Epithelial cell of proximal tubule (primary cell): ENCODE measurements around the gene TMEM25. TPM values are rescaled to one million over a fixed set of nuclear protein-coding genes. Genes with fewer than 3 reads are reported as not detected.
"Not testable (repeated sequence)": the region's sequence is repeated elsewhere in the genome, so short reads cannot be mapped to it uniquely, and the experiment has no call there.

ENCODE experiments used
- DNase-seq: peaks from one replicate; pipeline ENCODE4 v3.0.0-alpha.2; 2011; ENCODE audit warnings: low read depth
- H3K4me3 ChIP-seq: 2 replicates; pipeline ENCODE4 v1.5.1; 2011; ENCODE audit warnings: low read depth, mild to moderate bottlenecking, low read length
- CTCF ChIP-seq: conservative IDR thresholded peaks from 2 replicates; pipeline ENCODE4 v1.5.1; 2012; ENCODE audit warnings: low read depth, mild to moderate bottlenecking, low read length
- total RNA-seq: library from RNA; depleted of rRNA; stranded (reverse); fragments of >200 nt; gene quantifications from 2 replicates; pipeline ENCODE4 v1.2.3, GENCODE V29; 2015

The TMEM25 gene
- total RNA-seq, 1 donor from 2014 or later, result 40.5 TPM

- peak overlapping the region; percentile 68 for H3K4me3 ChIP-seq
- DNase-seq, result no peak
- no peak for TF ChIP-seq CTCF
Observed at GRCh38 chr11:118565051-118565450, 34.1 kb downstream of the TMEM25 start.

- no peak for DNase-seq
- TF ChIP-seq CTCF, result no peak
- no peak overlapping the region for H3K4me3 ChIP-seq
Observed at GRCh38 chr11:118569670-118570069, 38.7 kb downstream of the TMEM25 start.

- no peak for TF ChIP-seq CTCF
Observed at GRCh38 chr11:118570787-118571186, 39.8 kb downstream of the TMEM25 start.

GRCh38 chr11:118571701-118572060, 40.7 kb downstream of the TMEM25 start:
- H3K4me3 ChIP-seq, result peak overlapping the region; percentile 99
- DNase-seq, result not testable (repeated sequence)

More at GRCh38 chr11:118570787-118571186, 39.8 kb downstream of the TMEM25 start:
- H3K4me3 ChIP-seq, result no peak overlapping the region
- DNase-seq, result no peak

- no peak for DNase-seq
- no peak for TF ChIP-seq CTCF
- H3K4me3 ChIP-seq, result peak within 1 kb of the TSS; percentile 99
Observed at GRCh38 chr11:118572061-118572980, 41.3 kb downstream of the TMEM25 start, which contains the start of gene ARCN1. ARCN1 (plus strand) TSS chr11:118572409; CDS start chr11:118572548, 139 bp downstream.

- H3K4me3 ChIP-seq, result peak overlapping the region; percentile 99
- no peak for TF ChIP-seq CTCF
- no peak for DNase-seq
Observed at GRCh38 chr11:118572981-118573550, 42.1 kb downstream of the TMEM25 start.

GRCh38 chr11:118574636-118575035, 43.6 kb downstream of the TMEM25 start:
- H3K4me3 ChIP-seq, result no peak overlapping the region
- TF ChIP-seq CTCF, result no peak
- DNase-seq, result no peak

GRCh38 chr11:118577995-118578394, 47.0 kb downstream of the TMEM25 start:
- DNase-seq, H3K4me3 ChIP-seq: not testable (repeated sequence)
